Duodenal mucosa (tissue), 2 donors: ENCODE measurements around the gene SYNPR.

Experiments
- H3K27ac ChIP-seq: one replicate; pipeline ENCODE4 v1.7.0; 2013; ENCODE audit warnings: low read depth, low read length
- H3K27me3 ChIP-seq, 2 donors: one replicate each; pipeline ENCODE4 v1.7.0; 2013; ENCODE audit warnings: low read length in 2 of 2, control low read depth in 1 of 2; ENCODE audit not compliant: insufficient read depth in 2 of 2, control insufficient read depth in 1 of 2
- H3K36me3 ChIP-seq, 2 donors: one replicate each; pipeline ENCODE4 v1.7.0; 2013; ENCODE audit warnings: low read length in 2 of 2, control low read depth in 1 of 2; ENCODE audit not compliant: insufficient read depth in 2 of 2, control insufficient read depth in 1 of 2
- H3K4me1 ChIP-seq, 2 donors: one replicate each; pipeline ENCODE4 v1.7.0; 2013; ENCODE audit warnings: low read length in 2 of 2, control low read depth in 1 of 2; ENCODE audit not compliant: insufficient read depth in 2 of 2, control insufficient read depth in 1 of 2
- H3K4me3 ChIP-seq, 2 donors: one replicate each; pipeline ENCODE4 v1.7.0; 2013; ENCODE audit warnings: low read length in 2 of 2, low read depth in 1 of 2
- H3K9ac ChIP-seq, 2 donors: one replicate each; pipeline ENCODE4 v1.7.0; 2013; ENCODE audit warnings: low read length in 2 of 2, low read depth in 1 of 2
- H3K9me3 ChIP-seq, 2 donors: one replicate each; pipeline ENCODE4 v1.7.0; 2013; ENCODE audit warnings: low read length in 2 of 2, control low read depth in 1 of 2; ENCODE audit not compliant: control insufficient read depth in 1 of 2

SYNPR gene

GRCh38 chr3:63557912-63558311 is 279.8 kb downstream of the SYNPR start:
- Histone ChIP-seq H3K27ac (no peak overlapping the region), H3K9ac (no peak overlapping the region), H3K4me1 (no peaks in the 10 kb centered on the region), H3K36me3 (no peaks in the 10 kb centered on the region), H3K27me3 (no peaks in the 10 kb centered on the region), H3K4me3 (no peak overlapping the region), H3K9me3 (no peaks in the 10 kb centered on the region)

- H3K4me1 ChIP-seq = no peaks in the 10 kb centered on the region
- H3K27me3 ChIP-seq = no peaks in the 10 kb centered on the region
- no peaks in the 10 kb centered on the region for H3K9me3 ChIP-seq
- H3K4me3 ChIP-seq = no peak overlapping the region
- no peaks in the 10 kb centered on the region for H3K36me3 ChIP-seq
- no peak overlapping the region for H3K9ac ChIP-seq
- no peak overlapping the region for H3K27ac ChIP-seq
Observed at GRCh38 chr3:63559884-63560283, 281.8 kb downstream of the SYNPR start.

- H3K27me3 ChIP-seq = no peaks in the 10 kb centered on the region
- no peaks in the 10 kb centered on the region for H3K36me3 ChIP-seq
- no peak overlapping the region for H3K4me3 ChIP-seq
- no peak overlapping the region for H3K27ac ChIP-seq
- H3K9ac ChIP-seq = no peak overlapping the region
- no peaks in the 10 kb centered on the region for H3K4me1 ChIP-seq
- no peaks in the 10 kb centered on the region for H3K9me3 ChIP-seq
Observed at GRCh38 chr3:63561879-63562278, 283.8 kb downstream of the SYNPR start.

GRCh38 chr3:63562323-63562722 is 284.2 kb downstream of the SYNPR start:
- Histone ChIP-seq H3K4me1 (no peaks in the 10 kb centered on the region), H3K9me3 (no peaks in the 10 kb centered on the region), H3K4me3 (no peak overlapping the region), H3K27ac (no peak overlapping the region), H3K36me3 (no peaks in the 10 kb centered on the region), H3K9ac (no peak overlapping the region), H3K27me3 (no peaks in the 10 kb centered on the region)

GRCh38 chr3:63563572-63563971 is 285.5 kb downstream of the SYNPR start:
- Histone ChIP-seq H3K9ac (no peak overlapping the region), H3K36me3 (no peaks in the 10 kb centered on the region), H3K9me3 (no peaks in the 10 kb centered on the region), H3K27me3 (no peaks in the 10 kb centered on the region), H3K4me1 (no peaks in the 10 kb centered on the region), H3K4me3 (no peak overlapping the region), H3K27ac (no peak overlapping the region)

- H3K4me1 ChIP-seq = no peaks in the 10 kb centered on the region
- H3K9ac ChIP-seq = no peak overlapping the region
- H3K4me3 ChIP-seq = no peak overlapping the region
- no peak overlapping the region for H3K27ac ChIP-seq
- no peaks in the 10 kb centered on the region for H3K9me3 ChIP-seq
- no peaks in the 10 kb centered on the region for H3K36me3 ChIP-seq
- H3K27me3 ChIP-seq = no peaks in the 10 kb centered on the region
Observed at GRCh38 chr3:63565220-63565619, 287.1 kb downstream of the SYNPR start.

GRCh38 chr3:63571682-63572081 is 293.6 kb downstream of the SYNPR start:
- H3K9me3 ChIP-seq = no peaks in the 10 kb centered on the region
- no peak overlapping the region for H3K4me3 ChIP-seq
- no peaks in the 10 kb centered on the region for H3K27me3 ChIP-seq
- no peaks in the 10 kb centered on the region for H3K36me3 ChIP-seq
- H3K4me1 ChIP-seq = peaks cover 0 to 20% of the 10 kb centered on the region in 2 donors
- no peak overlapping the region for H3K9ac ChIP-seq
- no peak overlapping the region for H3K27ac ChIP-seq

GRCh38 chr3:63576846-63577245 is 298.7 kb downstream of the SYNPR start:
- H3K27me3 ChIP-seq = no peaks in the 10 kb centered on the region
- H3K9ac ChIP-seq = no peak overlapping the region

GRCh38 chr3:63578858-63579257 is 300.8 kb downstream of the SYNPR start:
- H3K4me1 ChIP-seq = peaks cover 17 to 29% of the 10 kb centered on the region in 2 donors
- no peaks in the 10 kb centered on the region for H3K27me3 ChIP-seq
- no peaks in the 10 kb centered on the region for H3K9me3 ChIP-seq
- no peak overlapping the region for H3K4me3 ChIP-seq
- no peak overlapping the region for H3K9ac ChIP-seq
- no peak overlapping the region for H3K27ac ChIP-seq
- H3K36me3 ChIP-seq = no peaks in the 10 kb centered on the region

More at GRCh38 chr3:63576846-63577245, 298.7 kb downstream of the SYNPR start:
- H3K36me3 ChIP-seq = no peaks in the 10 kb centered on the region
- peaks cover 17 to 32% of the 10 kb centered on the region in 2 donors for H3K4me1 ChIP-seq
- H3K4me3 ChIP-seq = no peak overlapping the region
- H3K27ac ChIP-seq = no peak overlapping the region
- no peaks in the 10 kb centered on the region for H3K9me3 ChIP-seq

- Histone ChIP-seq H3K9me3 (no peaks in the 10 kb centered on the region), H3K4me1 (peaks cover 17 to 29% of the 10 kb centered on the region in 2 donors), H3K4me3 (no peak overlapping the region), H3K27ac (no peak overlapping the region), H3K9ac (no peak overlapping the region), H3K36me3 (no peaks in the 10 kb centered on the region), H3K27me3 (no peaks in the 10 kb centered on the region)
Observed at GRCh38 chr3:63580151-63580550, 302.0 kb downstream of the SYNPR start.

GRCh38 chr3:63582943-63583500 is 304.9 kb downstream of the SYNPR start:
- no peak overlapping the region for H3K27ac ChIP-seq
- no peaks in the 10 kb centered on the region for H3K9me3 ChIP-seq
- no peak overlapping the region for H3K4me3 ChIP-seq
- H3K36me3 ChIP-seq = no peaks in the 10 kb centered on the region
- H3K27me3 ChIP-seq = no peaks in the 10 kb centered on the region
- H3K4me1 ChIP-seq = peaks cover 9 to 10% of the 10 kb centered on the region in 2 donors
- H3K9ac ChIP-seq = no peak overlapping the region
